Gastrocnemius medialis (tissue), 4 donors: ENCODE results near the gene C20orf141.

Experiments
- CTCF ChIP-seq, 5 experiments: fragments of 450-650 bp in 3 of 5; fragments of 200-600 bp in 2 of 5; sonication (generic) in 2 of 5; IDR thresholded peaks in 4 of 5; conservative IDR thresholded peaks in 1 of 5; 1 replicate in 4 of 5; 2 replicates in 1 of 5; pipeline ENCODE4 v1.5.1; 2016 to 2019; ENCODE audit warnings: antibody characterized with exemption in 5 of 5, mild to moderate bottlenecking in 3 of 5, moderate library complexity in 3 of 5
- POLR2A ChIP-seq, 2 donors: fragments of 450-650 bp; IDR thresholded peaks; one replicate each; pipeline ENCODE4 v1.6.1; 2017; ENCODE audit warnings: antibody characterized with exemption in 2 of 2, mild to moderate bottlenecking in 2 of 2, moderate library complexity in 2 of 2

GRCh38 chr20:2799688-2800520 is 14.9 kb upstream of the C20orf141 start:
- no peak for TF ChIP-seq CTCF (IDR thresholded peaks at IDR 0.05 in 4 of 5, conservative IDR thresholded peaks at IDR 0.05 in 1 of 5)
- TF ChIP-seq POLR2A (IDR thresholded peaks at IDR 0.05), result no peak
